ENCODE measurements around the gene AFF3.

DNA sequence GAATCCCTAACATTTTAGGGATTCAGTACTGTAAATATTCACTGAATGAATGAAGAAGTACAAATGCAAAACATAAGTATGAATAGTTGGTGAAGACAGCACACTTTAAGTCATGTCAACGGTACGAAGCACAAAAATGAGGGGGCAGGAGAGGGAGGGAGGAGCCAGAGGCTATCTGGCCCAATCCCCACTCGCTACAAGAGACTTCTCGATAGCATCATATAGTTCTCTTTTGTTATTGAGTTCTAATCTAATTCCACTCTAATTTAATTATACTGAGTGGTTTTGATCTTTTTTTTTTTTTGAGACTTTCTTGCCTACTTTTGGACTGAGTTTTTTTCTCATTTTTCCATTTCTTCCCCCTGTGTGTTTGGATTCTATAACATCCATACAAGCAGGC is 500.4 kb downstream of the AFF3 start:
- TF ChIP-seq CTCF (IDR thresholded peaks at IDR 0.05 in 2 of 3, conservative IDR thresholded peaks at IDR 0.05 in 1 of 3; ENCODE audit: control insufficient read depth in 2 of 3, extremely low read depth in 1 of 3, insufficient read depth in 1 of 3, low read depth in 3 of 3, low read length in 3 of 3): no peak
- TF ChIP-seq SUZ12 (IDR thresholded peaks at IDR 0.05; ENCODE audit: unreplicated experiment): no peak
- no peak for TF ChIP-seq NBN (IDR thresholded peaks at IDR 0.05)
- TF ChIP-seq RUNX3 (IDR thresholded peaks at IDR 0.05; ENCODE audit: low read length): no peak
- no peak for TF ChIP-seq MXI1 (IDR thresholded peaks at IDR 0.05; ENCODE audit: low read depth, low read length)
- TF ChIP-seq POLR2AphosphoS5 (IDR thresholded peaks at IDR 0.05; ENCODE audit: low read length): no peak
- no peak for TF ChIP-seq SP1 (IDR thresholded peaks at IDR 0.05; ENCODE audit: low read depth, low read length)
- TF ChIP-seq POLR2A (IDR thresholded peaks at IDR 0.05; ENCODE audit: low read depth, low read length): no peak
- TF ChIP-seq, protein P1, sequence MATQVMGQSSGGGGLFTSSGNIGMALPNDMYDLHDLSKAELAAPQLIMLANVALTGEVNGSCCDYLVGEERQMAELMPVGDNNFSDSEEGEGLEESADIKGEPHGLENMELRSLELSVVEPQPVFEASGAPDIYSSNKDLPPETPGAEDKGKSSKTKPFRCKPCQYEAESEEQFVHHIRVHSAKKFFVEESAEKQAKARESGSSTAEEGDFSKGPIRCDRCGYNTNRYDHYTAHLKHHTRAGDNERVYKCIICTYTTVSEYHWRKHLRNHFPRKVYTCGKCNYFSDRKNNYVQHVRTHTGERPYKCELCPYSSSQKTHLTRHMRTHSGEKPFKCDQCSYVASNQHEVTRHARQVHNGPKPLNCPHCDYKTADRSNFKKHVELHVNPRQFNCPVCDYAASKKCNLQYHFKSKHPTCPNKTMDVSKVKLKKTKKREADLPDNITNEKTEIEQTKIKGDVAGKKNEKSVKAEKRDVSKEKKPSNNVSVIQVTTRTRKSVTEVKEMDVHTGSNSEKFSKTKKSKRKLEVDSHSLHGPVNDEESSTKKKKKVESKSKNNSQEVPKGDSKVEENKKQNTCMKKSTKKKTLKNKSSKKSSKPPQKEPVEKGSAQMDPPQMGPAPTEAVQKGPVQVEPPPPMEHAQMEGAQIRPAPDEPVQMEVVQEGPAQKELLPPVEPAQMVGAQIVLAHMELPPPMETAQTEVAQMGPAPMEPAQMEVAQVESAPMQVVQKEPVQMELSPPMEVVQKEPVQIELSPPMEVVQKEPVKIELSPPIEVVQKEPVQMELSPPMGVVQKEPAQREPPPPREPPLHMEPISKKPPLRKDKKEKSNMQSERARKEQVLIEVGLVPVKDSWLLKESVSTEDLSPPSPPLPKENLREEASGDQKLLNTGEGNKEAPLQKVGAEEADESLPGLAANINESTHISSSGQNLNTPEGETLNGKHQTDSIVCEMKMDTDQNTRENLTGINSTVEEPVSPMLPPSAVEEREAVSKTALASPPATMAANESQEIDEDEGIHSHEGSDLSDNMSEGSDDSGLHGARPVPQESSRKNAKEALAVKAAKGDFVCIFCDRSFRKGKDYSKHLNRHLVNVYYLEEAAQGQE (IDR thresholded peaks at IDR 0.05; ENCODE audit: low read depth, low read length): no peak
- no peak for TF ChIP-seq JUNB (IDR thresholded peaks at IDR 0.05)
- TF ChIP-seq ASH2L (IDR thresholded peaks at IDR 0.05; ENCODE audit: borderline replicate concordance, low read depth): no peak
- no peak for TF ChIP-seq TARDBP (IDR thresholded peaks at IDR 0.05; ENCODE audit: borderline replicate concordance)
- TF ChIP-seq FOXK2 (IDR thresholded peaks at IDR 0.05): no peak
- TF ChIP-seq HDAC2 (IDR thresholded peaks at IDR 0.05): no peak

All from GM12878 (cell line).